Activated T-cell treated with anti-CD3 and anti-CD28 coated beads for 4 hours (primary cell): Measurements from ENCODE around the gene PACSIN1.

Source experiments
- DNase-seq: peaks from one replicate; pipeline ENCODE4 v3.0.0-alpha.2; 2020

Gene PACSIN1

DNA sequence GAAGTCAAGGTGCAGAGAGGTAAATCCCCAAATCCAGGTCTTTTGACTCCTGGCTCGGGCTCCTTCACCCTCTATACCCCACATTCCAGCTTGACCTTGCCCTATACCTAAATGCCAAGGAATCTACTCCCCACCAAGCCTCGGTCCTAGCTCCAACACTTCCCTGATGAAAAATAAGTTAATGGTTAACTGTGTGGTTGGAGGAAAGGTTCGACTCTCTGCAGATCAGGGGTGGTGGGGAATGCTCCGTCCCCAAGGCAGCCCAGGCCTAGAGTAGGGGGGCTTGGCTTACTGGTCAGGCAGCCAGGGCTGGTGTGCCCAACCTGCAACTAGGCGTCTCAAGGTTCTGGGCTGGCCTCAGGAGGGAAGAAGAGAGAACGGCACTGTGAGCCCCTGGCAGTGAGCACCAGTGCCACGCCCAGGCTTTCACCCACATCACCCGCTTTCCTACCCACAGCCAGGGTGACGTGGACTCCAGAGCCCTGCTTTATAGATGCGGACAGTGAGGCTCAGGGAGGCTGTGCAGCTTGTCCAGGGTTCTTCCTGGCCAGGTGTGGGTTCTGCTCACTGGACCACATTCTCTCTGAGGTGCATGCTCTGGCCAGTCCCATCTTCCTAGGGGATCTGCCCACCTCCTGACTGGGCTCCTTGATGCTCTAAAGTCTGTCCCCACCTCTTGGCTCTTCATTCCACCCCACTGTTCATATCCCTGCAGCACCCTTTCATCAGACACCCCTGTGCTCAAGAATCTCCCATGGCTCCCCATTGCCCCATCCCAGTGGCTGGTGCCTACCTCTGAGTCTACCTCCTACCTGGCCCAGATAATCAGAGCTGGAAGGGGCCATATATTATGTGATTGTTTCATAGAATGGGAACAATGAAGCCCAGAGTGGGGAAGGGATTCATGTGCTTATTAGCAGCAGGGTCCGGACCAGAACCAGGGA is 82.1 kb downstream of the PACSIN1 start:
- DNase-seq = no peak

DNA sequence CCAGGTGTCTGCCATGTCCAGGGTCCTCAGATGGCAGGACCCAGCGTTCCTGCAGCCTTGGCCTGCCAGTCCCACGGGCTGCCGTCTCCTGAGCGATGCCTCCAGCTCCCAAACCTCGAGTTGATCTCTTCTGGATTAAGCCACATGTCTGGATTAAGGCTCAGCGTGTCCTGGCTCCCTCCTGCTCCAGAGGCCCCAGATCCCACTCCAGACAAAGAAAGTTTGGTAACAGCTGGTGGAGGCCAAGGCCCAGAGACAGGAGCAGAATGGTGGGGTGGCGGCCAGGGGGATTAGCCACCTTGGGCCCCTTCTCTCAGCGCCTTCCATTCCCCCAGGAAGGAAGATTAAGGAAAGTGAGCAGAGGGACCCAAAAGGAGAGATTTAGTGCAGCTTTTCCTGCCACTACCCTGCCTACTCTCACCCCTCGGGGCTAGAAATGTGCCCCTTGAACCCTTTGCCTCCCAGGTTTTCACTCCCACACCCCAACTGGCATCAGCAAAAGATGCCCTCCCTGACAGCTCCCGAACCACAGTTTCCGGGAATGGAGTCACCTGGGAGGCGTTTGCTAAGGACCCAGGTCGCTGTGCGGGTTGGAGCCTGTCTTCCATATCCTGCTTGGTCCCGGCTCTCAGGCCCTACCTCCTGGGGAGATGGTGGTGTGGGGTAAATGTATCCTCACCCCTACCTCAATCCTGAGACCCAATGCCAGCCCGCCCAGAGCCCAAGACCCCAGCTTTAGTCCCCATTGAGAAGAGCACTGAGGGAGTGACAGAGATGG is 83.3 kb downstream of the PACSIN1 start:
- no peak for DNase-seq

DNA sequence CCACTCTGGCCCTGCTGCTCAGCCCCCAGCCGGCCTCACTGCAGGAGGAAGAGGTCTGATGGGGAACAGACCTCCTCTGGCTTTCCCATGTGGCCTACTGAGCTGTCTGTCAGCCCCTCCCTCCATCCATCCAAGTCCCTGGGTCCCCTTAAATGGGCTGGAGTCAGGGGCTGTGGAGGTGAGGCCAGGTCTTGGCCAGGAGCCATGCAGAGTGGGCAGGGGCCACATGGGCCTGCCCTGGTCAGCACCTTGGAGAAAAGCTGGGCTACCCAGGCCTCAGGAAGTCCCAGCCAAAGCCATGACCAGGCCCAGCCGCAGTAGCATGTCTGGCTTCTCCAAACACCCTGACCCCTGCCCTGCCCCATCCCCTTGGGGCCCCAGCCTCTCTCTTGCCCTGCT is 83.9 kb downstream of the PACSIN1 start:
- DNase-seq = no peak

DNA sequence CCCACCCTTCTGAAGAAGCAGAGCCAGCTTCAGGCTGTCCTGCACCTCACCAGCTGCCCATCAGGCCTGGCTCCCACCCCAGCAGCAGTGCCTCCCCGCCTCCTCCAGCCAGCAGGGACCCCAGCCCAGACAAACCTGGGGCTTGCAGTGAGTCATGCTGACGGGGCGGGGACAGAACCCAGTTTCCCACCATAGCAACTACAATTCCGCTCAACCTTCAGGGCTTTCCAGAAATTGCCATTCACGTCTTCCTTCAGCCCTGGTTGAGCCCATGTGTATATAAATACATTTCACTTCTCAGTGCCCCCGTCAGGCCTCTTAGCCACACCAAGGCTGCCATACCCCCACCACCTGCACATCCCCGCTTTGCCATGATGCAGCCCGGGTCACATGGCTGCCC is 85.8 kb downstream of the PACSIN1 start:
- no peak for DNase-seq

DNA sequence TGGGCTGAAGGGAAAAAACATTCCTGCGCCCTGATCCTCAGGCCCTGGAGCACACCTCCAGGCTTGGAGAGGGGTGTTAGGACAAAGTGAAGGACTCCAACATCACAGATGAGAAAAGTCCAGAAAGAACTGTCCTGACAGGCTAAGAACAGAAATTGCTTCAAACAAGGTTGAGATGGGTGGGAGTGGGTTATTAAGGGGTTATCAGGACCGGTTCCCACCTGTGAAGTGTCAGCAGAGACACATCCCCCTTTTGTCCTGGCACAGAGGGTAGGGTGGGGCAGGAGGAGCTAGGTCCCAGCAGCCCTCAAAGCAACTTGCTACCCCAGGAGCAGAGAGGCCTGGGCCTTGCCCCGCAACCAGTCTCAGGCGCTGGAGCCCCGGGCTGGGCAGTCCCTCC is 86.7 kb downstream of the PACSIN1 start:
- no peak for DNase-seq

DNA sequence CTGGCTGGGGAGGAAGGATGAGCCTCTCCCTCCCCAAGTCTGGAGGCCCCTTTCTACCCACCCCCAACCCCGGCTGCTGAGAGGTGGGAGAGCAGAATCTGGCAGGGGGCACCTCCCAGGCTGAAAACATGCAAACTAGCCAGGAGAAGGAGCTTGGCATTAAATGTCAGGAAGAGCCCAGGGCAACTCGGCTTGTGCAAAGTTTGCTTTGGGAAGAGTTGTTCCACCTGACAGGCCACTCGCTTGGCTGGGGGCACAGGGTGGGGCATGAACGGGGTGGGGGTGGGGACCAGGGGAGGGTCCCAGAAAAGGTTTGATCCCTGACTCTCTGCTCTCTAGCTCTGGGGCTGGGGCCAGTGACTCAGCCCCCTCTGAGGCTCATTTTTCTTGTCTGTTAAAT is 87.3 kb downstream of the PACSIN1 start:
- DNase-seq = no peak

DNA sequence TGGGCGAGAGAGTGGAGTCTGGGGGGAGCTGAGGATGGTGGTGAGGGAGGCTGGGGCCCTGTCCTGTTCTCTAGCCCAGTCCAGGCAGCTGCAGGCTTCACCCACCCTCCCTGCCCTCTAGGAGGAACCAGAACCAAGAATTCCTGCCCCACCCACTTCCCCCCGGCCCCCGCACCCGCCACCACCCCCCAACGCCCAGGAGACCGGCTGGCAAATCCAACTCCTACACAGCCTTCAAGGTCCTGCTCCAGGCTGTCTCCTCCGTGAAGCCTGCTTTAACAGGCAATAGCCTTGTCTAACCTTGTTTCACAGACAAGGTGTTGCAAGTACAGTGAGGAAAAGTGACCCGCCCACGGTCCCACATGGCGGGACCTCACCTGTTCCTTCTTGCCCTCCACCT is 87.9 kb downstream of the PACSIN1 start:
- no peak for DNase-seq

DNA sequence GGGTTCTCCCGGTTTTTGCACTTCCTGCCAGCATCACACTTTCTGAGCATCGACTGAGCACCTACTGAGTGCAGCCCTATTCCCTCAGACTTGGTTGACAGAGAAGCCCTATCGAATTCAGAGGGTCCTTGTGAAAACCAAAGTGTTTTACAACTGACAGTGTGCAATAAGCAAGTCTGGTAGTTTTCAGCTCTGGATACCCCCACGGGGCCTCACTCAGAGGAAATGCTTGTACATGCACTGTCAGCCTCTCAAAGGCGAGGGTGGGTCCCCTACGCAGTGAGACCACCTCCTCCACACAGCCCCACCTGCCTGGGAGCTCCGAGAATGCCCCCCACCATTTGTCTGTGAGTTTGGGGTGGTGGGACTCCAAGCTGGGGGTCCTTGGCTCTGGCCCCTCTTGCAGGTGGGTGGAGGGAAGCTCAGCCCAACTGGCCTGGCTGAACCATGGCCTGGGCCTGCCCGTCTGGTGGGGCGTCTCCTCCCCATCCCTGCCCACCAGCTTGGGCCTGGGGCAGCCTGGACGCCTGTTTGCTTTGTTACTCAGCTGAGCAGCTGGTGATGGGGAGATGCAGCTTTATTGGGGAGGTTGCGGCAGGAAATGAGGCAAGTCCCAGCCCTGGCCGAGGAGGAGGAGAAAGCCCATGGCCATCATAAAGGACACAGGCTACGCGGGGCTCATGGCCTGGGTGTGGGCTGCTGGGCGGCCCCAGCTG is 88.6 kb downstream of the PACSIN1 start:
- no peak for DNase-seq

DNA sequence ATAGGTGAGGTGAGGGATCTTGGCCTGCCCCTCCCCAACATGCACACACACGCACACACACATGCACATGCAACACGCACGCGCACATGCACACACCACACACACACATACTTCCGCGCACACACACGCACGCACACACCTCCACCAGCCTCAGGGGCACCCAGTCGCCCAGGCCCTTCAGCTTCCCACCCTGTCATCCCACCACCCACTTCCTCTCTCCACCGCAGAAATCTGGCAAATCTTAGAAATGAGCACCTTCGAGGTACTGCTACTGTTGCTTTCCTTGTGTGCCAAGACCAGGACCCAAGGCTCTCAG is 89.1 kb downstream of the PACSIN1 start:
- no peak for DNase-seq

DNA sequence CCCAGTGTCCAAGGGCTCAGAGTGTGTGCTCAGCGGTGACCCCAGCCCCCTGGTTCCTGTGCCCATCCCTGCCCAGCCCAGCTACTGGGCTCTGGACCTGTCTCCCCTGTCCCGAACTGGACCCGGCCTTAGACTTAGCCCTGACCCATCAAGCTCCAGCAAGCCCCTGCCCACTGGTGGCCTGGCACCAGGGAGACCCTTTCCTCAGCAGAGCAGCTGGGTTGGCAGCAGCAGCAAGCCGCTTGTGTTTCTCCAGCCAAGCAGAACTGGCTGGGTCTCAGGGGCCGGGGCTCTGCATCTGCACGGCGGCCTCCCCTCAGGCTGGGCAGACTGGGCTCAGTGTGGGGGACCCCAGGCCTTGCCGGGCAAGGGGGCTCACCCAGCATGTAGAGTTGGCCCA is 89.5 kb downstream of the PACSIN1 start:
- no peak for DNase-seq

DNA sequence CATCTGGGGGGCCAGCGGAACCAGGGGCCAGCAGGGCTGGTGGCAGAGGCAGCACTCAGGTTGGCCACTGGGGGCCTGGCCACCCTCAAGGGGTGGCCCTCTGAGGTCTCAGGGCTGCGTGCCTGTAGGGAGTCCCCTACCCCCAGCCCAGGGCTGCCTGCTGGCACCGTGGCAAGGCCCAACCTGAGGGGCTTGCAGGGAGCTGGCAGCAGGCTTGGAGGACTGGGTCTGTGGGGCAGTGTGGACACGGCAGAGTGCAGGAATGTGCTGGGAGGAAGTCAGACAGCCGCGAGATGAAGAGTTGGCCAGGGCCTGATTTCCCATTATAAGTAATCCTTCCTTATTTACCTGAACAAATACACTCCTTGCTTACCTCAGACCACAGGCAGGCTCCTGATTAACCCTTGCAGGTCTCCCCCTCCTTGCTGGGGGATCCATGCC is 90.2 kb downstream of the PACSIN1 start, which contains the start of gene SPDEF:
Gene SPDEF (minus strand): TSS at position 299 of the 441 bp plus-strand sequence. CDS start 11,874 bp downstream, outside the sequence.
- no peak for DNase-seq

DNA sequence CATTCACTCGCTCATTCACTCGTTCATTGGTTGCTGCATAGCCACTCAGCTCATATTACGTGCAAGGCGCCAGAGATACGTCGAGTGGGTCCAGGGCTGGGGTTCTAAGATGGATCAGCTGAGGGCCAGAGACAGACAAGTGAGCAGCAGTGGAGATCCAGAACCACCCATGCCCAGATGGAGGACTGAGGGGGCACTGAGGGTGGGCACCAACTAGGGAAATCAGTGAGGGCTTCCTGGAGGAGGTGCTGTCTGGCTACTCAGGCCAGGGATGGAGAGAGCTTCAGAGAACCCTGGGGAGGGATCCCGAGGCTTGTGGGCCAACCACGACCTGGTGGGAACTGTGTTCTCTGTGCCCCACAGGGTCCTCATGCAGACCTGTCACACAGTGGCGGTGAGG is 90.6 kb downstream of the PACSIN1 start:
- DNase-seq = no peak

DNA sequence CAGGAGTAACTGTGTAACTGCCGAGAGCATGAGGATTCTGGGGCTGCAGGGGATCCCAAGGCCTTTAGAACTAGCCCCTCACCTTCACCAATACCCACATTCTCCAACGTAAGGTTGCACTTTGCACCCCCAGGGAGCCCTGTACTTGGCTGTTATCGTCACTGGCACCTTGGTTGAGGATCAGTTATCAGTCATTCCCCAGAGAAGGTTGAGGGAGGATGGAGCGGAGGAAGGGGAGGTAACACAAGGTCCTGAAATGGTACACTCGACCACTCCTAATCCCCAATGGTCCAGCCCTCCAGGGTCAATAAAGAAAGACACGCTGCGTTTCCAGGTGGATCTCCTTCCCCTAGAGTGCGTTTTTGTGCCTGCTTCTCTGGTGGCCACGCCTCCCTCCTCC is 91.4 kb downstream of the PACSIN1 start:
- DNase-seq = no peak

DNA sequence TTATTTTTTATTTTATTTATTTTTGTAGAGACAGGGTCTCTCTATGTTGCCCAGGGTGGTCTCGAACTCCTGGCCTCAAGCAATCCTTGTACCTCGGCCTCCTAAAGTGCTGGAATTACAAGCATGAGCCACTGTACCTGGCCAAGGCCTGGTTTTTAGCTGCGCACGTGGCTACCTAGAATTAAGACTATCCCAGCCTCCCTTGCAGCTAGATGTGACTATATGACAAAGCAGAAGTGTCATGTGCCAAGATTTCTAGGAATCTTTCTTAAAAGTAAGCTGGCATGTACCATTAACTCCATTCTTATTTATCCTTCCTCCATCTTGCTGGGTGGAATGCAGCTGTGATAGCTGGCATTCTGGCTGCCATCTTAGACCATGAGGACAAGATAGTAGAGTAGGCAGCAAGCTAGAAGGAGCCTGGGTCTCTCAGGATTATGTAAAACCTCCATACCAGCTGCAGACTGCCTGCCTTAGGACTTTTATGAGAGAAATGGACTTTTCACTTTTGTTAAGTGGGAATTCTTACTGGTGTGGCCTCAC is 92.4 kb downstream of the PACSIN1 start:
- no peak for DNase-seq

DNA sequence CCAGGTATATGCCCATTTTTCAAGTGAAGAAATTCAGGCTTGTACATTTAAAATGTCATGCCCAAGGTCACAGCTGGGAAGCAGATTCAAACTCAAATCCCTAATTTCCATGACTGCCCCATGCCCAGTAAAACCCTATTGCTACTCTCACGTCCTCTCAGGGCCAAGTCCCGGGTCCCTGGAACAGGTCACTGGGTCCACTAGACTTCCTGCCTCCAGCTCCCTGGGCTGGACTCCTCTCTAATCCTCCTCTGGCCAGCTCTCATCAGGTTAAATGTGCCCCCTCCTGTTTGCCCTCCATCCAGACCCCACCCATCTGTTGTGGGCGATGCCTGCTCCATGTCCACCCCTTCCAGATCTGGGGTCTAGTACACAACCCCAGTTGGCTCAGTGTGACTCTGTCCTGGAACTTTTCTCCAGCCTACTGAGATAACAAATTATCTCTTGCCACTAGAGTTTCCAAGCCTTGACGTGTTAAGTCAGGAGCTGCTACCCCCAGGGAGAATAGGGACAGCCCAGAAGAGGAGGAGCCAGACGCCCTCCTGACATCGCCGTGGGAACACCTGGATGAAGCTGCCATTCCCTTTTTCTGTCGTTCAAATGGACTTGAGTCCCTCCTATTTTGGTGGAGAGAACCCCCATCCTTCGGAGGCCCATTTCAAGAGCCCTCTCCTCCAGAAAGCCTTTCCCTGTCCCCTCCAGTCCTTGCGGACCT is 93.9 kb downstream of the PACSIN1 start:
- no peak for DNase-seq

DNA sequence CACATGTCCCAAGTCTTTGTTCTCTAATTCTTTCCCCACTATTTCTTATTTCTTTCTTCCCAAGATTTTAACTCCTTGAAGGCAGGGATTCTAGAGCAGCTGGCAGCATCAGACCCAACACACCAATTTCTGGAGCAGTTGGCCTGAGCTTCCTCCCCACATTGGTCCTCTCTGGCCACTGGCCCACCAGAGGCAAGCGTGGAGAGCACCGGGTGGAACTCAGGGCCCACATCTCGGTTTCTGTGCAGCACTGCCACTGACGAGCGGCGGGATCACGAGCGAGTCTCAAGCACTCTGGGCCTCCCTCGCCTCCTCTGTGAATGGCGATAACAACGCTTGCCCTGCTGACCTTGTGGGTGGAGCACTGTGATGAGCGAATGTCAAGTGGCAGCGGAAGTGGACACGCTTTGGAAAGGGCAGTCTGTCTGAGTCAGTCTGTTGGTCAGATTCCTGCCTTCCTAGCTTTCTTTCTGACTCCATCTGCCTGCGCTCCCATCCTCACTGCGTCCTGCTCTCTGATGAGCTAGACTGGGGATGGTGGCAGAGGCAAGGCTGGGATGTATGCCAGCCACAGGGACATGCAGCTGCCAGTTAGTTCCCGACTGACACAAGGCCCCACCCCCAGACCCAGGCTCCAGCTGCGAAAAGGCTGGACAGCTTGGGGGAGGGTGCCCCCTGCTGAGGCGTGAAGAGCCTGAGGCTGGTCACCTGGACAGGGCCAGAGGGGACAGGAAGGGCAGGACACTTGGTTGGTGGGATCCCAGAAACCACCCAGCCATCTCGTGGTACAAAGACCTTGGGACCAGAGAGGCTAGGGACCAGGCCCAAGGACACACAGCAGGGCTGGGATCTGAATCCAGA is 94.7 kb downstream of the PACSIN1 start:
- DNase-seq = no peak

DNA sequence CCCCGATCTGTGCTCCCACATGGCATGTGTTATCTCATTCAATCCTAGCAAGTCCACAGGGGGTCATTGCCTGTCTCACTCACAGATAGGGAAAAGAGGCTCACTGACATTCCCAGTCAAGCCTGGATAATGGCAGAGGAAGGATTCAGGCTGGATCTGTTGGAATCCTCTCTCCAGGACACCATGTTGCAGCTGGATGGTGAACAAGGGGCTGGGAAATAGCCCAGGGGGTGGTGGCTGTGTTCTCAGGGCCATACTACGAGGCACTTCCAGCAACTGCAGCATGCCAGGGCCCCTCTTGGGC is 95.3 kb downstream of the PACSIN1 start:
- no peak for DNase-seq

DNA sequence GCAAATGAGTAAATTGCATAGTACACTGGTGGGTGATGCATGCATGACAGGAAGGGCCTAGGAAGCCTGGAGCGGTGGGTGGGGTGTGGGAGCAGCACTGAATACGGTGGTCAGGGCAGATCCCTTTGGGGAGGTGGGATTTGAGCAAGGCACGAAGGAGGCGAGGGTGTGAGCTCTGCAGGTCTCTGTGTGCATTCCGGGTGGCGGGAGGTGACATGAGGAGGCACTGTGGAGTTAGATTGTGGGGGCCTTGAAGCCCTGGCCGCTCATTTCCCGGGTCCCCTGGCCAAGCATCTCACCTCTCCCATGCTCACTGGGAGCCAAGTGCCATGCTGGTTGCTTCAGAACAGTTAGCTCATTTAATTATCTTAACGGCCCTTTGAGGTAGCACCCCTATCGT is 96.5 kb downstream of the PACSIN1 start:
- DNase-seq = no peak

DNA sequence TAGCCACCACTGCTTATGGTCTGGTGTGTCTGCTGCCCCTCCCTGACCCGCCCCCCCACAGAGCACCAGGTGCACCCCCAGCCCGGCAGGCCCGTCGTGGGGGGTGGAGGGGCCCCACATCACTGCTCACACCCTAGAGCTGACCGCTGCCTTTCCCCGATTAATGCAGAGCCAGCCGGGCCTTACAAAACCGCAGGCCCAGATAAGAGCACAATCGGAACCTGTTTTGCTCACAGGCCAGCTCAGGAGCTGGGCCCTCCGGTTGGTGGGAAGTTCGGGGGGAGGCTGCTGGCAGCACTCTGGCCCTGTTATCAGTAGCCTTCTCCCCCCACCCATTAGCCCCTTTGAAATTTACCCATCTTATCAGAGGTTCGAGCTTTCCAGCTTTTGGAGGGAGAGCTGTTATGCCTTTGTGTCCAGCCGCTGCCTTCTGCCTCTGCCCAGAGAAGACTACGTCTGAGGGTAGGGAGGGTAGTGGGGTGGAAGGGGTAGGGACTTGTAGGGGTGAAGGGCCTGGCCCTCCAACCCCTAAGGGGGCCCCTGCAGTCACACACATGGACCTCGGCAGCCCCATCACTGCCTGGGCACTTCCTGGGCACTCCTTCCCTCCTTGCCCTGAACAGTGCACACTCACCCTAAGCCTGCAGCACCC is 97.1 kb downstream of the PACSIN1 start:
- no peak for DNase-seq

DNA sequence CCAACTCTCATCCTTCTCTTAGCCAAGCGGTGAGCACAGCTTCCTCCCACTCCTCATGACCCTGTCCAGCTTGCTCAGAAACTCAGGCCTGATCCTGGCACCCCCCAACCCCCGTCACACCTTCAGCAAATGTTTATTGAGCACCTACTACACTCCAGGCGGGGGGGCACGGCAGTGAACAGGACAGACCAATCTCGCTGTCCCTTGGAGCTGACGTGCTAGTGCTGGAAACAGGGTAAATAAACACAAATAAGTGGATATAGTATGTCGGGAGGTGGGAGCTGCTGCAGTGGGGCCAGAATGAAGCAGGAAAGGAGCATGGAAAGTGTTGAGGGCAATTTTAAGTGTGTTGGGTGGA is 97.6 kb downstream of the PACSIN1 start:
- DNase-seq = no peak

DNA sequence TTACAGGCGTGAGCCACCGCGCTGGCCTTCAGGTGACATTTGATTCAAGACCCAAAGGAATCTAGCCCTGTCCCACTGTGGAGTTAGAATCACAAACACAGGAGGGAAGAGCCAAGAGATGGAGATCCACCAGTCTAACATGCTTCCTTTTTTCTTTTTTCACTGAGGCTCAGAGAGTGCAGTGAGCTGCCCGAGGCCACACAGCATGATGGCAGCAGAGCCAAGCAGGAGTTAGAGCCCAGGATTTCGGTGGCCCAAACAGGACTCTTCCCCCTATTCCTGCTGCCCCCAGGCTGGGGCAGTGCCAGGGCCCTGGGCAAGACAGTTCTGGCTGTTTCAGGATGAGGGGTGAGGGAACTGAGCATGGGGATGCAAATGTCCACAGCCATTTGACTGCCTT is 98.3 kb downstream of the PACSIN1 start:
- no peak for DNase-seq
